Measurements from ENCODE around the gene SPATA1.

Gene SPATA1

GRCh38 chr1:84508510-84508909, 2.3 kb downstream of the SPATA1 start:
- Histone ChIP-seq H3K36me3 (replicated peaks; ENCODE audit: insufficient read depth, low read length) (no peaks in the 10 kb centered on the region), H3K4me1 (ENCODE audit: low read length) (no peaks in the 10 kb centered on the region), H4K20me1 (ENCODE audit: insufficient read depth, low read length) (no peaks in the 10 kb centered on the region), H3K27me3 (replicated peaks; ENCODE audit: insufficient read depth, low read length) (no peaks in the 10 kb centered on the region), H3F3A (ENCODE audit: insufficient read depth, low read length) (peaks cover 17% of the 10 kb centered on the region; the same call in 1 of the 2 replicates), H3K9me3 (replicated peaks; ENCODE audit: insufficient read depth, low read length) (no peaks in the 10 kb centered on the region), H3K79me2 (ENCODE audit: low read length) (peaks cover 21% of the 10 kb centered on the region), H2AFZ (ENCODE audit: low read length) (no peak overlapping the region), H3K9me2 (replicated peaks; ENCODE audit: insufficient read depth, low read length) (no peaks in the 10 kb centered on the region), H3K27ac (ENCODE audit: low read length) (no peak overlapping the region), H3K4me2 (ENCODE audit: low read depth, low read length) (no peak overlapping the region), H3K4me3 (ENCODE audit: low read length) (no peak overlapping the region), H3K9ac (ENCODE audit: low read length) (no peak overlapping the region)
- DNase-seq, result no peak
- TF ChIP-seq CTCF (IDR thresholded peaks at IDR 0.05; ENCODE audit: low read length) (no peak), EZH2 (optimal IDR thresholded peaks at IDR 0.05; ENCODE audit: low read depth, low read length) (no peak), EZH2phosphoT487 (IDR thresholded peaks at IDR 0.05; ENCODE audit: low read length) (no peak)

GRCh38 chr1:84509029-84509428, 2.8 kb downstream of the SPATA1 start:
- Histone ChIP-seq H3F3A (ENCODE audit: insufficient read depth, low read length) (peaks cover 17% of the 10 kb centered on the region; the same call in 1 of the 2 replicates), H4K20me1 (ENCODE audit: insufficient read depth, low read length) (no peaks in the 10 kb centered on the region), H3K27me3 (replicated peaks; ENCODE audit: insufficient read depth, low read length) (no peaks in the 10 kb centered on the region), H3K79me2 (ENCODE audit: low read length) (peaks cover 16% of the 10 kb centered on the region), H3K4me2 (ENCODE audit: low read depth, low read length) (no peak overlapping the region), H3K9me3 (replicated peaks; ENCODE audit: insufficient read depth, low read length) (no peaks in the 10 kb centered on the region), H3K4me3 (ENCODE audit: low read length) (no peak overlapping the region), H3K27ac (ENCODE audit: low read length) (no peak overlapping the region), H3K9me2 (replicated peaks; ENCODE audit: insufficient read depth, low read length) (no peaks in the 10 kb centered on the region), H3K36me3 (replicated peaks; ENCODE audit: insufficient read depth, low read length) (no peaks in the 10 kb centered on the region), H2AFZ (ENCODE audit: low read length) (no peak overlapping the region), H3K4me1 (ENCODE audit: low read length) (no peaks in the 10 kb centered on the region), H3K9ac (ENCODE audit: low read length) (no peak overlapping the region)
- DNase-seq, result no peak
- TF ChIP-seq CTCF (IDR thresholded peaks at IDR 0.05; ENCODE audit: low read length) (no peak), EZH2 (optimal IDR thresholded peaks at IDR 0.05; ENCODE audit: low read depth, low read length) (no peak), EZH2phosphoT487 (IDR thresholded peaks at IDR 0.05; ENCODE audit: low read length) (no peak)

- Histone ChIP-seq H3K9me2 (replicated peaks; ENCODE audit: insufficient read depth, low read length) (no peaks in the 10 kb centered on the region), H4K20me1 (ENCODE audit: insufficient read depth, low read length) (no peaks in the 10 kb centered on the region), H3K9me3 (replicated peaks; ENCODE audit: insufficient read depth, low read length) (no peaks in the 10 kb centered on the region), H3K9ac (ENCODE audit: low read length) (no peak overlapping the region), H3K36me3 (replicated peaks; ENCODE audit: insufficient read depth, low read length) (no peaks in the 10 kb centered on the region), H3F3A (ENCODE audit: insufficient read depth, low read length) (peaks cover 12% of the 10 kb centered on the region; the same call in 1 of the 2 replicates), H3K4me3 (ENCODE audit: low read length) (no peak overlapping the region), H3K27me3 (replicated peaks; ENCODE audit: insufficient read depth, low read length) (no peaks in the 10 kb centered on the region), H3K4me2 (ENCODE audit: low read depth, low read length) (no peak overlapping the region), H3K27ac (ENCODE audit: low read length) (no peak overlapping the region), H2AFZ (ENCODE audit: low read length) (no peak overlapping the region), H3K4me1 (ENCODE audit: low read length) (no peaks in the 10 kb centered on the region), H3K79me2 (ENCODE audit: low read length) (peaks cover 4% of the 10 kb centered on the region)
- TF ChIP-seq EZH2phosphoT487 (IDR thresholded peaks at IDR 0.05; ENCODE audit: low read length) (no peak), CTCF (IDR thresholded peaks at IDR 0.05; ENCODE audit: low read length) (no peak), EZH2 (optimal IDR thresholded peaks at IDR 0.05; ENCODE audit: low read depth, low read length) (no peak)
- no peak for DNase-seq
Measured at GRCh38 chr1:84510165-84510564, 4.0 kb downstream of the SPATA1 start.
